Activated CD4-positive, alpha-beta T cell treated with anti-CD3 and anti-CD28 coated beads, Interleukin-2, amount 10 ng/mL, durations not matched to agents 7 days and 5 days (primary cell): Measurements from ENCODE around the gene MAP3K1. TPM values are rescaled to one million over a fixed set of nuclear protein-coding genes. Genes with fewer than 3 reads are reported as not detected.
A peak's percentile ranks its signal among the peaks of the same experiment; 100 is the strongest.

Experiments used
- CTCF ChIA-PET: fragments of 350-600 bp; sonication (Branson Sonifier 250); formaldehyde crosslinking; loops from one replicate; lab custom pipeline; 2021; ENCODE audit warnings: antibody characterized with exemption; lab: Charles Lee
- POLR2A ChIA-PET: fragments of 350-600 bp; sonication (Branson Sonifier 250); formaldehyde crosslinking; loops from one replicate; lab custom pipeline; 2021; ENCODE audit warnings: antibody characterized with exemption; lab: Charles Lee
- DNase-seq: peaks from one replicate; pipeline ENCODE4 v3.0.0-alpha.2; 2020
- H3K27ac Mint-ChIP-seq: one replicate; pipeline ENCODE4 v1.8.0; 2021; ENCODE audit warnings: mild to moderate bottlenecking, moderate library complexity, mixed read lengths
- H3K27me3 Mint-ChIP-seq: one replicate; pipeline ENCODE4 v1.8.0; 2021; ENCODE audit warnings: mixed read lengths
- H3K36me3 Mint-ChIP-seq: one replicate; pipeline ENCODE4 v1.8.0; 2021; ENCODE audit warnings: low read depth, mixed read lengths
- H3K4me1 Mint-ChIP-seq: one replicate; pipeline ENCODE4 v1.8.0; 2021; ENCODE audit warnings: mixed read lengths
- H3K4me3 Mint-ChIP-seq: one replicate; pipeline ENCODE4 v1.8.0; 2021; ENCODE audit warnings: mild to moderate bottlenecking, moderate library complexity, mixed read lengths
- H3K9me3 Mint-ChIP-seq: one replicate; pipeline ENCODE4 v1.8.0; 2021; ENCODE audit warnings: mixed read lengths
- total RNA-seq, 2 experiments: library from RNA; stranded (reverse); gene quantifications; one replicate each; pipeline ENCODE4 v1.2.3, GENCODE V29; 2021

Gene MAP3K1
- total RNA-seq, 2 experiments from 2014 or later, result 59.9 to 63.9 TPM

- POLR2A ChIA-PET, result no interaction called here
- H3K4me1 Mint-ChIP-seq, result peaks cover 14% of the 10 kb centered on the region
- H3K27me3 Mint-ChIP-seq, result peaks cover 3% of the 10 kb centered on the region
- H3K36me3 Mint-ChIP-seq, result peaks cover 5% of the 10 kb centered on the region
- no peak overlapping the region for H3K27ac Mint-ChIP-seq
- peaks cover 3% of the 10 kb centered on the region for H3K9me3 Mint-ChIP-seq
- CTCF ChIA-PET, result interaction anchor here (1.3 to 2.2 kb wide), 2 partner anchors 59 to 532 kb away, joined by 4 to 7 read pairs; no protein-coding TSS in a partner anchor
- no peak for DNase-seq
- H3K4me3 Mint-ChIP-seq, result no peak overlapping the region
Observed at GRCh38 chr5:56802205-56802604, 13.1 kb upstream of the MAP3K1 start.

GRCh38 chr5:56803025-56803424 is 12.3 kb upstream of the MAP3K1 start:
- Mint-ChIP-seq H3K27me3 (no peaks in the 10 kb centered on the region), H3K9me3 (peaks cover 3% of the 10 kb centered on the region), H3K27ac (no peak overlapping the region), H3K4me1 (peaks cover 14% of the 10 kb centered on the region), H3K4me3 (no peak overlapping the region), H3K36me3 (peaks cover 5% of the 10 kb centered on the region)
- POLR2A ChIA-PET, result no interaction called here
- CTCF ChIA-PET, result interaction anchor here (0.6 to 2.2 kb wide), 6 partner anchors 11 to 532 kb away, joined by 3 to 7 read pairs (median 3); no protein-coding TSS in a partner anchor
- no peak for DNase-seq

- DNase-seq, result no peak
- H3K36me3 Mint-ChIP-seq, result peaks cover 5% of the 10 kb centered on the region
- no peaks in the 10 kb centered on the region for H3K27me3 Mint-ChIP-seq
- peaks cover 14% of the 10 kb centered on the region for H3K4me1 Mint-ChIP-seq
- H3K4me3 Mint-ChIP-seq, result no peak overlapping the region
- no peak overlapping the region for H3K27ac Mint-ChIP-seq
- ChIA-PET POLR2A (no interaction called here), CTCF (interaction anchor here (0.6 to 2.2 kb wide), 5 partner anchors 10 to 533 kb away, joined by 3 to 7 read pairs (median 3); no protein-coding TSS in a partner anchor)
- peaks cover 3% of the 10 kb centered on the region for H3K9me3 Mint-ChIP-seq
Observed at GRCh38 chr5:56803894-56804293, 11.5 kb upstream of the MAP3K1 start.

GRCh38 chr5:56807679-56808078 is 7.7 kb upstream of the MAP3K1 start:
- Mint-ChIP-seq H3K27me3 (no peaks in the 10 kb centered on the region), H3K4me3 (no peak overlapping the region), H3K36me3 (peaks cover 9% of the 10 kb centered on the region), H3K4me1 (peaks cover 20% of the 10 kb centered on the region), H3K27ac (no peak overlapping the region), H3K9me3 (peaks cover 8% of the 10 kb centered on the region)
- DNase-seq, result no peak
- CTCF ChIA-PET, result no interaction called here
- POLR2A ChIA-PET, result no interaction called here

- Mint-ChIP-seq H3K4me3 (no peak overlapping the region), H3K36me3 (peaks cover 9% of the 10 kb centered on the region), H3K4me1 (peaks cover 25% of the 10 kb centered on the region), H3K9me3 (peaks cover 8% of the 10 kb centered on the region), H3K27ac (no peak overlapping the region), H3K27me3 (no peaks in the 10 kb centered on the region)
- ChIA-PET POLR2A (no interaction called here), CTCF (no interaction called here)
- DNase-seq, result no peak
Observed at GRCh38 chr5:56808211-56808610, 7.1 kb upstream of the MAP3K1 start.

- Mint-ChIP-seq H3K36me3 (peaks cover 4% of the 10 kb centered on the region), H3K4me1 (peaks cover 24% of the 10 kb centered on the region), H3K27me3 (no peaks in the 10 kb centered on the region), H3K9me3 (peaks cover 5% of the 10 kb centered on the region), H3K27ac (no peak overlapping the region), H3K4me3 (no peak overlapping the region)
- CTCF ChIA-PET, result no interaction called here
- POLR2A ChIA-PET, result no interaction called here
- no peak for DNase-seq
Observed at GRCh38 chr5:56810826-56811225, 4.5 kb upstream of the MAP3K1 start.

- H3K27me3 Mint-ChIP-seq, result no peaks in the 10 kb centered on the region
- POLR2A ChIA-PET, result interaction anchor here (0.5 kb wide), 1 partner anchor 314 kb away, joined by 4 read pairs; no protein-coding TSS in a partner anchor
- CTCF ChIA-PET, result interaction anchor here (1.5 kb wide), 1 partner anchor 15 kb away, joined by 4 read pairs; no protein-coding TSS in a partner anchor
Observed at GRCh38 chr5:56812110-56812509, 3.2 kb upstream of the MAP3K1 start.

GRCh38 chr5:56813302-56813701 is 2.0 kb upstream of the MAP3K1 start:
- Mint-ChIP-seq H3K4me3 (peak overlapping the region; percentile 87), H3K9me3 (peaks cover 5% of the 10 kb centered on the region)

More at GRCh38 chr5:56812110-56812509, 3.2 kb upstream of the MAP3K1 start:
- H3K27ac Mint-ChIP-seq, result no peak overlapping the region
- no peak overlapping the region for H3K4me3 Mint-ChIP-seq
- peaks cover 9% of the 10 kb centered on the region for H3K36me3 Mint-ChIP-seq
- H3K4me1 Mint-ChIP-seq, result peaks cover 24% of the 10 kb centered on the region
- peaks cover 5% of the 10 kb centered on the region for H3K9me3 Mint-ChIP-seq
- DNase-seq, result no peak

GRCh38 chr5:56814361-56814962 is 887 bp upstream of the MAP3K1 start:
- H3K9me3 Mint-ChIP-seq, result peaks cover under 1% of the 10 kb centered on the region
- H3K36me3 Mint-ChIP-seq, result peaks cover 20% of the 10 kb centered on the region
- H3K4me1 Mint-ChIP-seq, result peaks cover 39% of the 10 kb centered on the region
- POLR2A ChIA-PET, result no interaction called here
- peak overlapping the region; percentile 87 for H3K4me3 Mint-ChIP-seq
- H3K27ac Mint-ChIP-seq, result peak overlapping the region; percentile 93
- CTCF ChIA-PET, result interaction anchor here (1.4 kb wide), 1 partner anchor 11 kb away, joined by 3 read pairs; no protein-coding TSS in a partner anchor
- peak; percentile 41 for DNase-seq
- H3K27me3 Mint-ChIP-seq, result no peaks in the 10 kb centered on the region

More at GRCh38 chr5:56813302-56813701, 2.0 kb upstream of the MAP3K1 start:
- no peak for DNase-seq
- H3K4me1 Mint-ChIP-seq, result peaks cover 29% of the 10 kb centered on the region
- peaks cover 16% of the 10 kb centered on the region for H3K36me3 Mint-ChIP-seq
- ChIA-PET POLR2A (no interaction called here), CTCF (interaction anchor here (1.5 kb wide), 1 partner anchor 14 kb away, joined by 4 read pairs; no protein-coding TSS in a partner anchor)
- H3K27me3 Mint-ChIP-seq, result no peaks in the 10 kb centered on the region
- H3K27ac Mint-ChIP-seq, result no peak overlapping the region

- Mint-ChIP-seq H3K4me1 (peaks cover 48% of the 10 kb centered on the region), H3K36me3 (peaks cover 27% of the 10 kb centered on the region), H3K27me3 (no peaks in the 10 kb centered on the region), H3K27ac (peak overlapping the region; percentile 90), H3K4me3 (peak overlapping the region; percentile 88), H3K9me3 (no peaks in the 10 kb centered on the region)
- ChIA-PET CTCF (no interaction called here), POLR2A (interaction anchor here (0.6 kb wide), 1 partner anchor 488 kb away, joined by 3 read pairs; no protein-coding TSS in a partner anchor)
- peak; percentile 55 for DNase-seq
Observed at GRCh38 chr5:56815658-56816545, 553 bp downstream of the MAP3K1 start.

GRCh38 chr5:56816546-56817081 is 1.3 kb downstream of the MAP3K1 start:
- peaks cover 50% of the 10 kb centered on the region for H3K4me1 Mint-ChIP-seq

GRCh38 chr5:56817263-56818014 is 2.1 kb downstream of the MAP3K1 start:
- CTCF ChIA-PET, result interaction anchor here (1.5 kb wide), 1 partner anchor 546 kb away, joined by 4 read pairs; no protein-coding TSS in a partner anchor
- H3K9me3 Mint-ChIP-seq, result no peaks in the 10 kb centered on the region
- H3K4me1 Mint-ChIP-seq, result peaks cover 52% of the 10 kb centered on the region

More at GRCh38 chr5:56816546-56817081, 1.3 kb downstream of the MAP3K1 start:
- POLR2A ChIA-PET, result no interaction called here
- Mint-ChIP-seq H3K9me3 (no peaks in the 10 kb centered on the region), H3K4me3 (peak overlapping the region; percentile 88), H3K27me3 (no peaks in the 10 kb centered on the region), H3K36me3 (peaks cover 31% of the 10 kb centered on the region), H3K27ac (peak overlapping the region; percentile 90)
- peak; percentile 78 for DNase-seq
- CTCF ChIA-PET, result no interaction called here

More at GRCh38 chr5:56817263-56818014, 2.1 kb downstream of the MAP3K1 start:
- Mint-ChIP-seq H3K36me3 (peaks cover 33% of the 10 kb centered on the region), H3K4me3 (peak overlapping the region; percentile 88), H3K27ac (peak overlapping the region; percentile 90), H3K27me3 (no peaks in the 10 kb centered on the region)
- POLR2A ChIA-PET, result no interaction called here
- DNase-seq, result no peak
